Suprapubic skin (tissue), 3 donors: ENCODE measurements around the gene SYT17.

ENCODE experiments used
- CTCF ChIP-seq, 2 donors: fragments of 200-600 bp in 1 of 2; fragments of 450-650 bp in 1 of 2; sonication (generic) in 1 of 2; IDR thresholded peaks; one replicate each; pipeline ENCODE4 v1.5.1; 2016 to 2019; ENCODE audit warnings: antibody characterized with exemption in 2 of 2, mild to moderate bottlenecking in 1 of 2, moderate library complexity in 1 of 2
- EP300 ChIP-seq: sonication (generic); formaldehyde crosslinking; IDR thresholded peaks from one replicate; pipeline ENCODE4 v1.6.1; 2017; ENCODE audit warnings: antibody characterized with exemption
- POLR2A ChIP-seq, 2 donors: fragments of 450-650 bp; IDR thresholded peaks; one replicate each; pipeline ENCODE4 v1.6.1; 2017; ENCODE audit warnings: antibody characterized with exemption in 2 of 2, mild to moderate bottlenecking in 2 of 2, moderate library complexity in 2 of 2

GRCh38 chr16:19126300-19126699 is 41.7 kb upstream of the SYT17 start:
- TF ChIP-seq CTCF (IDR thresholded peaks at IDR 0.05), result no peak
- TF ChIP-seq POLR2A (IDR thresholded peaks at IDR 0.05), result no peak
- no peak for TF ChIP-seq EP300
